ENCODE data around the gene NT5DC1.

The NT5DC1 gene

GRCh38 chr6:116287689-116288282, 187.1 kb downstream of the NT5DC1 start:
- ChIA-PET CTCF (interaction anchor here (0.5 to 4.3 kb wide), 88 partner anchors 8 to 589 kb away, joined by 3 to 108 read pairs (median 4); partner anchors contain the start of genes CALHM5, CALHM6, DSE and RFX6), POLR2A (interaction anchor here (0.8 to 1.2 kb wide), 2 partner anchors 83 to 283 kb away, joined by 4 to 5 read pairs; partner anchors contain the start of genes DSE and RWDD1)
- Histone ChIP-seq H3K4me1 (ENCODE audit: control insufficient read depth, insufficient read depth, low read length) (no peaks in the 10 kb centered on the region), H3K9me3 (ENCODE audit: control insufficient read depth, insufficient read depth, low read depth, low read length) (no peaks in the 10 kb centered on the region), H3K4me3 (ENCODE audit: low read depth, low read length) (no peak overlapping the region), H3K36me3 (ENCODE audit: control insufficient read depth in 2 of 2, insufficient read depth in 1 of 2, low read length in 2 of 2) (no peaks in the 10 kb centered on the region), H3K27ac (ENCODE audit: extremely low read depth, low read depth, low read length) (no peak overlapping the region)
- TF ChIP-seq, protein P1, sequence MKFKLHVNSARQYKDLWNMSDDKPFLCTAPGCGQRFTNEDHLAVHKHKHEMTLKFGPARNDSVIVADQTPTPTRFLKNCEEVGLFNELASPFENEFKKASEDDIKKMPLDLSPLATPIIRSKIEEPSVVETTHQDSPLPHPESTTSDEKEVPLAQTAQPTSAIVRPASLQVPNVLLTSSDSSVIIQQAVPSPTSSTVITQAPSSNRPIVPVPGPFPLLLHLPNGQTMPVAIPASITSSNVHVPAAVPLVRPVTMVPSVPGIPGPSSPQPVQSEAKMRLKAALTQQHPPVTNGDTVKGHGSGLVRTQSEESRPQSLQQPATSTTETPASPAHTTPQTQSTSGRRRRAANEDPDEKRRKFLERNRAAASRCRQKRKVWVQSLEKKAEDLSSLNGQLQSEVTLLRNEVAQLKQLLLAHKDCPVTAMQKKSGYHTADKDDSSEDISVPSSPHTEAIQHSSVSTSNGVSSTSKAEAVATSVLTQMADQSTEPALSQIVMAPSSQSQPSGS (tag by site-specific recombination; IDR thresholded peaks at IDR 0.05; ENCODE audit: low read depth) = no peak
- TF ChIP-seq CTCF (tag by site-specific recombination; IDR thresholded peaks at IDR 0.05) = peak; percentile 24; the same call in 1 of the 2 replicates
- TF ChIP-seq ZNF660 (tag by site-specific recombination; IDR thresholded peaks at IDR 0.05) = 0 out of 2 replicates have a peak, but pooled peaks have one; percentile 35
- peak; percentile 82 for TF ChIP-seq ZNF654 (tag by site-specific recombination; IDR thresholded peaks at IDR 0.05; ENCODE audit: low read depth)
- TF ChIP-seq SCRT1 (tag by site-specific recombination; IDR thresholded peaks at IDR 0.05; ENCODE audit: borderline replicate concordance) = no peak
- 0 out of 2 replicates have a peak, but pooled peaks have one; percentile 38 for TF ChIP-seq ZNF2 (tag by site-specific recombination; IDR thresholded peaks at IDR 0.05)
- no peak for TF ChIP-seq ZNF488 (tag by site-specific recombination; IDR thresholded peaks at IDR 0.05)
- no peak for TF ChIP-seq OSR2 (tag by site-specific recombination; IDR thresholded peaks at IDR 0.05)
- 0 out of 2 replicates have a peak, but pooled peaks have one; percentile 24 for TF ChIP-seq IKZF3 (tag by site-specific recombination; IDR thresholded peaks at IDR 0.05)
- no peak for TF ChIP-seq ZNF121 (tag by site-specific recombination; IDR thresholded peaks at IDR 0.05)
- TF ChIP-seq ZNF280C (tag by site-specific recombination; IDR thresholded peaks at IDR 0.05) = no peak
- TF ChIP-seq ZEB2 (tag by site-specific recombination; IDR thresholded peaks at IDR 0.05) = no peak
- TF ChIP-seq, protein P2, sequence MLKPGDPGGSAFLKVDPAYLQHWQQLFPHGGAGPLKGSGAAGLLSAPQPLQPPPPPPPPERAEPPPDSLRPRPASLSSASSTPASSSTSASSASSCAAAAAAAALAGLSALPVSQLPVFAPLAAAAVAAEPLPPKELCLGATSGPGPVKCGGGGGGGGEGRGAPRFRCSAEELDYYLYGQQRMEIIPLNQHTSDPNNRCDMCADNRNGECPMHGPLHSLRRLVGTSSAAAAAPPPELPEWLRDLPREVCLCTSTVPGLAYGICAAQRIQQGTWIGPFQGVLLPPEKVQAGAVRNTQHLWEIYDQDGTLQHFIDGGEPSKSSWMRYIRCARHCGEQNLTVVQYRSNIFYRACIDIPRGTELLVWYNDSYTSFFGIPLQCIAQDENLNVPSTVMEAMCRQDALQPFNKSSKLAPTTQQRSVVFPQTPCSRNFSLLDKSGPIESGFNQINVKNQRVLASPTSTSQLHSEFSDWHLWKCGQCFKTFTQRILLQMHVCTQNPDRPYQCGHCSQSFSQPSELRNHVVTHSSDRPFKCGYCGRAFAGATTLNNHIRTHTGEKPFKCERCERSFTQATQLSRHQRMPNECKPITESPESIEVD (tag by site-specific recombination; IDR thresholded peaks at IDR 0.05) = no peak
- TF ChIP-seq, protein P3, sequence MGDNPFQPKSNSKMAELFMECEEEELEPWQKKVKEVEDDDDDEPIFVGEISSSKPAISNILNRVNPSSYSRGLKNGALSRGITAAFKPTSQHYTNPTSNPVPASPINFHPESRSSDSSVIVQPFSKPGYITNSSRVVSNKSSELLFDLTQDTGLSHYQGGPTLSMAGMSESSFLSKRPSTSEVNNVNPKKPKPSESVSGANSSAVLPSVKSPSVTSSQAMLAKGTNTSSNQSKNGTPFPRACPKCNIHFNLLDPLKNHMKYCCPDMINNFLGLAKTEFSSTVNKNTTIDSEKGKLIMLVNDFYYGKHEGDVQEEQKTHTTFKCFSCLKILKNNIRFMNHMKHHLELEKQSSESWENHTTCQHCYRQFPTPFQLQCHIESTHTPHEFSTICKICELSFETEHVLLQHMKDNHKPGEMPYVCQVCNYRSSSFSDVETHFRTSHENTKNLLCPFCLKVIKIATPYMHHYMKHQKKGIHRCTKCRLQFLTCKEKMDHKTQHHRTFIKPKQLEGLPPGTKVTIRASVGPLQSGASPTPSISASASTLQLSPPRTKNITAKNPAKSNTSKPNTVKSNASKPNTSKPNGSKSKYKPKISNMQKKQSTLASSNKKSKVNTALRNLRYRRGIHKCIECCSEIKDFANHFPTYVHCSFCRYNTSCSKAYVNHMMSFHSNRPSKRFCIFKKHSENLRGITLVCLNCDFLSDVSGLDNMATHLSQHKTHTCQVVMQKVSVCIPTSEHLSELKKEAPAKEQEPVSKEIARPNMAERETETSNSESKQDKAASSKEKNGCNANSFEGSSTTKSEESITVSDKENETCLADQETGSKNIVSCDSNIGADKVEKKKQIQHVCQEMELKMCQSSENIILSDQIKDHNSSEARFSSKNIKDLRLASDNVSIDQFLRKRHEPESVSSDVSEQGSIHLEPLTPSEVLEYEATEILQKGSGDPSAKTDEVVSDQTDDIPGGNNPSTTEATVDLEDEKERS (tag by site-specific recombination; IDR thresholded peaks at IDR 0.05) = no peak
